Thyroid gland (tissue), 4 donors: Measurements from ENCODE around the gene ZNF22. TPM values are rescaled to one million over a fixed set of nuclear protein-coding genes. Genes with fewer than 3 reads are reported as not detected.

Source experiments
- DNase-seq, 2 donors: peaks; one replicate each; pipeline ENCODE4 v3.0.0-alpha.2; 2019
- H3K27ac ChIP-seq, 3 donors: fragments of 200-600 bp; sonication (generic); 1 replicate in 2 of 3; 2 replicates in 1 of 3; pipeline ENCODE4 v1.5.1; 2016 to 2019; ENCODE audit warnings: mild to moderate bottlenecking in 1 of 3, moderate library complexity in 1 of 3
- H3K27me3 ChIP-seq: fragments of 200-600 bp; sonication (generic); one replicate; pipeline ENCODE4 v1.5.1; 2019
- H3K36me3 ChIP-seq, 2 donors: fragments of 200-600 bp; sonication (generic); one replicate each; pipeline ENCODE4 v1.5.1; 2016 to 2019
- H3K4me1 ChIP-seq, 2 donors: fragments of 200-600 bp; sonication (generic); one replicate each; pipeline ENCODE4 v1.5.1; 2017 to 2019
- H3K4me3 ChIP-seq, 3 donors: fragments of 200-600 bp; sonication (generic); replicated peaks in 1 of 3; 1 replicate in 2 of 3; 2 replicates in 1 of 3; pipeline ENCODE4 v1.5.1; 2016; ENCODE audit warnings: mild to moderate bottlenecking in 1 of 3
- H3K9me3 ChIP-seq: fragments of 200-600 bp; sonication (generic); one replicate; pipeline ENCODE4 v1.5.1; 2017
- CTCF ChIP-seq, 6 experiments: fragments of 200-600 bp in 3 of 6; fragments of 450-650 bp in 3 of 6; sonication (generic) in 3 of 6; IDR thresholded peaks; one replicate each; pipeline ENCODE4 v1.5.1; 2016 to 2019; ENCODE audit warnings: antibody characterized with exemption in 6 of 6, mild to moderate bottlenecking in 2 of 6, inconsistent platforms in 1 of 6, moderate library complexity in 1 of 6
- POLR2A ChIP-seq, 2 donors: fragments of 450-650 bp; IDR thresholded peaks; one replicate each; pipeline ENCODE4 v1.6.1; 2017; ENCODE audit warnings: antibody characterized with exemption in 2 of 2, mild to moderate bottlenecking in 2 of 2, moderate library complexity in 1 of 2
- WGBS, 2 donors: methylation state at CpG; one replicate each; pipeline ENCODE4 v1.1.5; 2017; 5-methylcytosine and 5-hydroxymethylcytosine counted together
- intact Hi-C: fragments of 100-400 bp; cut with DNase I; formaldehyde crosslinking; loops from one replicate; pipeline ENCODE4 v1.15.1; 2023
- total RNA-seq, 4 donors: library from RNA; depleted of rRNA; stranded (reverse); fragments of >200 nt; gene quantifications; one replicate each; pipeline ENCODE4 v1.2.3, GENCODE V29; 2016

The ZNF22 gene
- total RNA-seq, 4 donors from 2014 or later, result 28.5 to 40.3 (median 33.1) TPM

GRCh38 chr10:44971434-44971833 lies 29.3 kb upstream of the ZNF22 start:
- H3K9me3 ChIP-seq, result no peaks in the 10 kb centered on the region
- no peak overlapping the region for H3K4me3 ChIP-seq
- H3K4me1 ChIP-seq, result peaks cover 72 to 83% of the 10 kb centered on the region in 2 donors
- intact Hi-C loops, result no loop called here
- TF ChIP-seq CTCF (IDR thresholded peaks at IDR 0.05) (no peak), POLR2A (IDR thresholded peaks at IDR 0.05) (no peak)
- H3K36me3 ChIP-seq, result peaks cover 33 to 39% of the 10 kb centered on the region in 2 donors
- H3K27ac ChIP-seq, result peak overlapping the region in 2 of 3 donors; percentile 95 to 97
- peak in 1 of 2 donors; percentile 5 for DNase-seq
- 88 to 94% methylated on average over 2 to 10 of the region's 11 CpGs for WGBS, 2 donors
- H3K27me3 ChIP-seq, result no peaks in the 10 kb centered on the region

GRCh38 chr10:44971935-44972757 lies 28.6 kb upstream of the ZNF22 start:
- no peaks in the 10 kb centered on the region for H3K27me3 ChIP-seq
- H3K36me3 ChIP-seq, result peaks cover 40 to 45% of the 10 kb centered on the region in 2 donors
- TF ChIP-seq POLR2A (IDR thresholded peaks at IDR 0.05) (no peak), CTCF (IDR thresholded peaks at IDR 0.05) (no peak)
- DNase-seq, result peak in 1 of 2 donors; percentile 3
- H3K4me1 ChIP-seq, result peaks cover 70 to 83% of the 10 kb centered on the region in 2 donors
- H3K27ac ChIP-seq, result peak overlapping the region; percentile 79 to 97 (median 95)
- no peaks in the 10 kb centered on the region for H3K9me3 ChIP-seq
- 94 to 97% methylated on average over 9 to 11 of the region's 12 CpGs for WGBS, 2 donors
- intact Hi-C loops, result no loop called here
- no peak overlapping the region for H3K4me3 ChIP-seq

GRCh38 chr10:44972874-44973306 lies 27.8 kb upstream of the ZNF22 start:
- 61 to 64% methylated on average over 3 to 4 of the region's 6 CpGs for WGBS, 2 donors
- DNase-seq, result peak; percentile 43 to 66
- Histone ChIP-seq H3K36me3 (peaks cover 47 to 52% of the 10 kb centered on the region in 2 donors), H3K4me1 (peaks cover 70 to 83% of the 10 kb centered on the region in 2 donors), H3K27me3 (no peaks in the 10 kb centered on the region), H3K4me3 (no peak overlapping the region), H3K9me3 (no peaks in the 10 kb centered on the region), H3K27ac (peak overlapping the region; percentile 79 to 97 (median 95))
- TF ChIP-seq POLR2A (IDR thresholded peaks at IDR 0.05) (no peak), CTCF (IDR thresholded peaks at IDR 0.05) (no peak)
- intact Hi-C loops, result no loop called here

- Histone ChIP-seq H3K4me3 (no peak overlapping the region), H3K27ac (peak overlapping the region; percentile 79 to 97 (median 95)), H3K9me3 (no peaks in the 10 kb centered on the region), H3K27me3 (no peaks in the 10 kb centered on the region), H3K36me3 (peaks cover 53 to 54% of the 10 kb centered on the region in 2 donors), H3K4me1 (peaks cover 69 to 83% of the 10 kb centered on the region in 2 donors)
- TF ChIP-seq POLR2A (IDR thresholded peaks at IDR 0.05), result no peak
- no peak for TF ChIP-seq CTCF (IDR thresholded peaks at IDR 0.05)
- 31 to 37% methylated on average over 16 to 18 of the region's 18 CpGs for WGBS, 2 donors
- intact Hi-C loops, result loop anchor here (2.0 kb wide), 1 partner anchor 39 kb away; no protein-coding TSS in a partner anchor
- peak; percentile 87 to 90 for DNase-seq
Observed at GRCh38 chr10:44973323-44974081, 27.2 kb upstream of the ZNF22 start.
